Hair follicular keratinocyte (primary cell): ENCODE results near the gene SNAI3. TPM values are rescaled to one million over a fixed set of nuclear protein-coding genes. Genes with fewer than 3 reads are reported as not detected.

ENCODE experiments used
- total RNA-seq: library from RNA; depleted of rRNA; stranded (reverse); fragments of >200 nt; gene quantifications from 2 replicates; pipeline ENCODE4 v1.2.3, GENCODE V29; 2015

The SNAI3 gene
- 0.57 TPM in 1 of 2 replicates, not detected in the other for total RNA-seq

GRCh38 chr16:88686439-88687253, at the start of gene SNAI3:
Gene SNAI3, minus strand, starts transcription at chr16:88686507. Its CDS starts 101 bp downstream, at chr16:88686406.

DNA sequence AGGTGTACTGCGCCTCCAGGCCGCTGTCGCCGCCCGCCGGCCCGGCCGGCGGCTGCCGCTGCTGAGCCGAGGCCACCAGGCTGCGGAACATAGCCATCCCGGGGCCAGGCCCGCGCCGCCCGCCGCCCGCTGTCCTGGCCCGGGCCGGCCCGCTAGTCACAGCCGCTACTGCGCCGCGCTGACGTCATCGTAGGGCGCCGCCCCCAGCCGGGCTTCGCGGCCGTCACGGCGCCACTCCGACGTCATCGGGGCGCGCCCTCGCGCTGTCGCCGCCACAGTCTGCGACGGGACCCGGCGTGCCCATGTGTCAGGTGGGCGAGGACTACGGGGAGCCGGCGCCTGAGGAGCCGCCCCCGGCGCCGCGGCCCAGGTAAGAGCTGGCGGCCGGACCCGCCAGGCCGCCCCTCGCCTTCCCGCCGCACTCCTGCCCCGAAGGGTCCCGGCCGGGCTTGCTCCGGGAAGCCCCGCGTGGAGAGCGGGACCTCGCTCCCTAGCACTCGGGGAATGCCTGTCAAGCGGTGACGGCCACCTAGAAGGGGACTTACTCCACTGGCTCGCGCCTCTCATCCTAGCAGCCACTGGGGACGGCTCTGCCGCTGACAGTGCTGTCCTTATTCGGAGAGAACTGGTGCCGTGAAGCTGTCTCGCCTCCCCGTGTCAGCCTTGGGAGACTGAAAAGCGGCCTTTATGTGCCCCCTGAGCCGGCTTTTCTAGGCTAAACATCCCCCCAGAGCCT, 20.1 kb upstream of the SNAI3 start, which contains the start of the genes CTU2 and RNF166:
TSS of gene CTU2 (plus strand) at position 275 of the 736 bp plus-strand sequence. CDS start at position 303, 28 bp downstream.
TSS of gene RNF166 (minus strand) at position 180 of the 736 bp plus-strand sequence. CDS start at position 97, 83 bp downstream.

DNA sequence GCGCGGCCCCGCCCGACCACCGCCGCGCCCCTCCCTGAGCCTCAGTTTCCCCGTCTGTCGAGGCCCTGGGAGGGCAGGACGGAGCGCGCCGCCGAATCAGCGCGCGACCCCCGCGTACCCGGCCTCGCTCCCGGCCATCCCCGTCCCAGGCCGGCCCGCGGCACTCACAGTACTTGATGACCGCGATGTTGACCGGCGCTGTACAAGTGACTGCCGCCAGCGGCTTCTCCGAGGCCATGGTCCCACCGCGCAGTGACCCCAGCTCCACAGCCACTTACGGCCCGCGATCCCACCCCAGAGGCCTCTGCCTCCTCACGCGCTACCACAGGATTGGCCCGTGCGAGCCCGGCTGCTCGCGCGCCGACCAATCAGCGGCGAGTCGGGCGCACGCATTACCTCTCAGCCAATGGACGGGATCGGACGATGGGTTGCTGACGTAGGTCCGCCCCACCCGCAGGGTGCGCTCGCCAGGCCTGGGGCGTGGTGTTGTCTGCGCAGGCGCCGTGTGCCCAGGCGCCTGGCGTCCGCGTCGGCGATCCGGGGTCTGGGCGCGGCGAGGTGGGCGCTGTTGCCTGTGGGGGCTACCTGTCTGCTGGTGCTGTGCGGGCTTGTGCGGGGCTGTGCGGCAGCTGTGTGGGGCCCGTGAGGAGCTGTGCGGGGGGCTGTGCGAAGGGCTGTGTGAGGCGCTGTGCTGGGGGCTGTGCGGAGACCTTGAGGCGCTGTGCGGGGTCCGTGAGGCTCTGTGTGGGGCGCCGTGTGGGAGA, 23.3 kb downstream of the SNAI3 start, which contains the start of gene MVD:
TSS of gene MVD (minus strand) at position 249 of the 764 bp plus-strand sequence. CDS start at position 238, 11 bp downstream.

GRCh38 chr16:88650749-88651275, 35.5 kb downstream of the SNAI3 start, which contains the start of gene CYBA:
Gene CYBA, minus strand, starts transcription at chr16:88651053. Its CDS starts 40 bp downstream, at chr16:88651013.

DNA sequence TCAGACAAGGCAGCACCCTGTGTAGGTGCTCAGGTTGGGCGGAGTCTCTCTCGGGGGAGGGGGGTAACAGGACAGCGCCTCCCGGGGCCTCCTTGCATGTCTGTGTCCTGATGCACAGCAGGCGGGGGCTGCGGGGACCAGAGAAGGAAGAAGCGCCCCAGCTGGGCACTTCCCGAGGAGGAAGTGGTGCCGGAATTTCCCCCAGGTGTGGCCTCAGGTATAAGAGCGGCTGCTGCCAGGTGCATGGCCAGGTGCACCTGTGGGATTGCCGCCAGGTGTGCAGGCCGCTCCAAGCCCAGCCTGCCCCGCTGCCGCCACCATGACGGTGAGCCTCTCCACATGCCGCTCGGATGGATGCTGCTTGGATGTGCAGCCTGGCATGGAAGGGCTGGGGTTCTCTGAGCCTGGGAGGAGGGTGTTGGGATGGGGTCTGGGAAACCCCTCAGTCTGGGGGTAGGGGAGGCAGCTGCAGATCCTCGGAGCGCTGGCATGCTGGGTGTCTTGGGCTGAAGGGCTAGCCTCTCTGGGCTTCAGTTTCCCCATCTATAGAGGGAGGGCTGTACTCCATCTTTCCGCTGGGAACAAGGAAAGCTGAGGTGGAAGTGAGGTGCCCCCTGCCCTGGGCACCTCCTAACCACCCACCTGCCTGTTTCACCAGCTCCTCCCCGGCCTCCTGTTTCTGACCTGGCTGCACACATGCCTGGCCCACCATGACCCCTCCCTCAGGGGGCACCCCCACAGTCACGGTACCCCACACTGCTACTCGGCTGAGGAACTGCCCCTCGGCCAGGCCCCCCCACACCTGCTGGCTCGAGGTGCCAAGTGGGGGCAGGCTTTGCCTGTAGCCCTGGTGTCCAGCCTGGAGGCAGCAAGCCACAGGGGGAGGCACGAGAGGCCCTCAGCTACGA, 47.7 kb downstream of the SNAI3 start, which contains the start of gene IL17C:
TSS of gene IL17C (plus strand) at position 250 of the 908 bp plus-strand sequence. CDS start at position 320, 70 bp downstream.

Other genes with a start within 250 kb of the SNAI3 start
- 1.2 and 1.5 TPM in 2 replicates for gene ZFPM1, start 233.2 kb downstream of the SNAI3 start, total RNA-seq
- gene ZC3H18, start 116.1 kb downstream of the SNAI3 start, total RNA-seq: 9.9 and 17.0 TPM in 2 replicates
- not detected in 2 replicates for gene IL17C, start 47.9 kb downstream of the SNAI3 start, total RNA-seq
- 88.1 and 94.3 TPM in 2 replicates for gene CYBA, start 35.5 kb downstream of the SNAI3 start, total RNA-seq
- gene MVD, start 23.4 kb downstream of the SNAI3 start, total RNA-seq: 238 and 321 TPM in 2 replicates
- gene RNF166, start 19.9 kb upstream of the SNAI3 start, total RNA-seq: 10.5 and 12.8 TPM in 2 replicates
- gene CTU2, start 20.0 kb upstream of the SNAI3 start, total RNA-seq: 11.0 and 24.8 TPM in 2 replicates
- gene PIEZO1, start 98.7 kb upstream of the SNAI3 start, total RNA-seq: 167 and 172 TPM in 2 replicates
- gene CDT1, start 117.3 kb upstream of the SNAI3 start, total RNA-seq: 19.9 and 44.1 TPM in 2 replicates
- gene APRT, start 125.4 kb upstream of the SNAI3 start, total RNA-seq: 209 and 236 TPM in 2 replicates
- 18.2 and 23.8 TPM in 2 replicates for gene GALNS, start 170.4 kb upstream of the SNAI3 start, total RNA-seq
- 33.3 and 50.0 TPM in 2 replicates for gene TRAPPC2L, start 170.6 kb upstream of the SNAI3 start, total RNA-seq
- not detected in 2 replicates for gene PABPN1L, start 180.2 kb upstream of the SNAI3 start, total RNA-seq